ENCODE data around the gene C2CD3. TPM values are rescaled to one million over a fixed set of nuclear protein-coding genes. Genes with fewer than 3 reads are reported as not detected.

Gene C2CD3
- total RNA-seq, 1 donor from 2014 or later = 3.7 TPM

DNA sequence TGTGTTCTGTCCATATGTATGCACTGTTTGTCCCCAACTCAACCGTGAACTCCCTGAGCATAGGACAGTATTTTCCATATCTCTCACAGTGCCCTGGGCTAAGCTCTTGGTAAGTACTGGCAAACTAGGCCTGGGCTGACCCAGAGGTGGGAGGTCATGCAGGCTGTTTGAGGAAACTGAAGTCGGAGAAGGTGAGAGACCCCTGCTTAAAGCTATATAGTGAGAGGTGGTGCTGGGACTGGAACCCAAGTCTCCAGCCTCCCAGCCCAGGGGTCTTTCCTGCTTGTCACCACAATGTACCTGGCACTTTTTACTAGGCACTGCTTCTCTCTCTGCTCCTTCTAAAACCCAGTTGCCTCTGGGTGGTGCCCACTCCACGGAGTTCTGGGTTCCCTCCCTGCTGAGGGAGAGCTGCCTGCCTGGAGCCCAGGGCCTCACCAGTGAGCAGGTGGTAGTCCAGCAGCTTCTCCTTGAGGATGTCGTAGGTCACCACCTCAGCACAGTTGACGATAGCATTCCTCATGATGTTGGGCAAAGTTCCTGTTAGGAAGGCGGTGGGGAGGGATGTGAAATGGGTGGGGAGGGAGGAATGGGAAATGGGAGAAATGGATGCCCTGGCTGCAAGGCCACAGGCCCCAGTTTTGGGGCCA lies 166.6 kb downstream of the C2CD3 start:
- no peak overlapping the region for H3K4me3 ChIP-seq (ENCODE audit: low read depth, low read length)
- TF ChIP-seq, protein P1, sequence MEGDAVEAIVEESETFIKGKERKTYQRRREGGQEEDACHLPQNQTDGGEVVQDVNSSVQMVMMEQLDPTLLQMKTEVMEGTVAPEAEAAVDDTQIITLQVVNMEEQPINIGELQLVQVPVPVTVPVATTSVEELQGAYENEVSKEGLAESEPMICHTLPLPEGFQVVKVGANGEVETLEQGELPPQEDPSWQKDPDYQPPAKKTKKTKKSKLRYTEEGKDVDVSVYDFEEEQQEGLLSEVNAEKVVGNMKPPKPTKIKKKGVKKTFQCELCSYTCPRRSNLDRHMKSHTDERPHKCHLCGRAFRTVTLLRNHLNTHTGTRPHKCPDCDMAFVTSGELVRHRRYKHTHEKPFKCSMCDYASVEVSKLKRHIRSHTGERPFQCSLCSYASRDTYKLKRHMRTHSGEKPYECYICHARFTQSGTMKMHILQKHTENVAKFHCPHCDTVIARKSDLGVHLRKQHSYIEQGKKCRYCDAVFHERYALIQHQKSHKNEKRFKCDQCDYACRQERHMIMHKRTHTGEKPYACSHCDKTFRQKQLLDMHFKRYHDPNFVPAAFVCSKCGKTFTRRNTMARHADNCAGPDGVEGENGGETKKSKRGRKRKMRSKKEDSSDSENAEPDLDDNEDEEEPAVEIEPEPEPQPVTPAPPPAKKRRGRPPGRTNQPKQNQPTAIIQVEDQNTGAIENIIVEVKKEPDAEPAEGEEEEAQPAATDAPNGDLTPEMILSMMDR (IDR thresholded peaks at IDR 0.05; ENCODE audit: insufficient read depth, low read length, severe bottlenecking) = no peak
- no peaks in the 10 kb centered on the region for H3K36me3 ChIP-seq (ENCODE audit: control insufficient read depth, insufficient read depth, low read length)
- H3K27me3 ChIP-seq (ENCODE audit: control insufficient read depth, insufficient read depth, low read length) = no peaks in the 10 kb centered on the region
- DNase-seq (ENCODE audit: low read depth) (no peak), FAIRE-seq (no peak)

DNA sequence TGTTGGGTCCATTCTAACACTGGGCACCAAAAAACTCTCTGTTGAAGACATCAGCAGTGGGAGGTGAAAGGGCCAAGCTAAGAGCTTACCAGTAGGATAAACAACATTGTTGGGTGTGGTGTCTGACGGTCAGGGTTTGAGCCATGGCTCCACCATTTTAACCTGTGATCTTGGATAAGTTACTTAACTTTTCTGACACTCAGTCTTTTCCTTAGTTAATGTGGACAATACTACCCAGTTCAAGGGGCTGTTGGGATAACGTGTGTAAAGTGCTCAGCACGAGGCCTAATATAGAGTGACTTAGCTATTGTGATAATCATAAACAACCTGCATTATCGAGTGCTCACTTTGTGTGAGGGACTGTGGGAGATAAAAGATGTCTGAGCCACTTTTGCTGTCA lies 168.0 kb downstream of the C2CD3 start:
- FAIRE-seq (no peak), DNase-seq (ENCODE audit: low read depth) (no peak)
- TF ChIP-seq, protein P1 (IDR thresholded peaks at IDR 0.05; ENCODE audit: insufficient read depth, low read length, severe bottlenecking) = no peak

DNA sequence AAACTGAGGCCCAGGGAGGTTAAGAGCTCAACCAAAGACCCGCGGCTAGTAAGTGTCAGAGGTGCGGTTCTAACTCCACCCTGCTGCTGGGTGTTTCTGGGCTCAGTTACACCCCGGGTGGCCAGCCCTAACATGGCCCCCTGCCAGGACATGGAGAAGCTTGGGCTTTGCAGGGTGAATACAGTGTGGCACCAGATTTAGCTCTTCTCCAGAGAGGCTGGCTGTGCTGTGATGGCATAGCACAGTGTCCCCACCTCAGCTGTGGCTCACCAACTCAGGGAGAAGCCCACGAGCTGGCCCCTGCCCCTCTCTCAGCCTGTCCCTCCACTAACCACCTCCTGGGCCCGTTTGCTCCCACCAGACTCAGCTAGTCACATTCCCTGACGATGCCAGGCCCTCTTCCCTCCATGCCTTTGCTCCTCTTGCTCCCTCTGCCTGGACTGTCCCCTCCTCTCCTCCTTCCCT lies 168.9 kb downstream of the C2CD3 start:
- H3K27me3 ChIP-seq (ENCODE audit: control insufficient read depth, insufficient read depth, low read length) = no peaks in the 10 kb centered on the region
- no peaks in the 10 kb centered on the region for H3K36me3 ChIP-seq (ENCODE audit: control insufficient read depth, insufficient read depth, low read length)
- FAIRE-seq (no peak), DNase-seq (ENCODE audit: low read depth) (no peak)
- no peak overlapping the region for H3K4me3 ChIP-seq (ENCODE audit: low read depth, low read length)
- TF ChIP-seq, protein P1 (IDR thresholded peaks at IDR 0.05; ENCODE audit: insufficient read depth, low read length, severe bottlenecking) = no peak

More for the DNA sequence above, 168.0 kb downstream of the C2CD3 start:
- Histone ChIP-seq H3K4me3 (ENCODE audit: low read depth, low read length) (no peak overlapping the region), H3K27me3 (ENCODE audit: control insufficient read depth, insufficient read depth, low read length) (no peaks in the 10 kb centered on the region), H3K36me3 (ENCODE audit: control insufficient read depth, insufficient read depth, low read length) (no peaks in the 10 kb centered on the region)

DNA sequence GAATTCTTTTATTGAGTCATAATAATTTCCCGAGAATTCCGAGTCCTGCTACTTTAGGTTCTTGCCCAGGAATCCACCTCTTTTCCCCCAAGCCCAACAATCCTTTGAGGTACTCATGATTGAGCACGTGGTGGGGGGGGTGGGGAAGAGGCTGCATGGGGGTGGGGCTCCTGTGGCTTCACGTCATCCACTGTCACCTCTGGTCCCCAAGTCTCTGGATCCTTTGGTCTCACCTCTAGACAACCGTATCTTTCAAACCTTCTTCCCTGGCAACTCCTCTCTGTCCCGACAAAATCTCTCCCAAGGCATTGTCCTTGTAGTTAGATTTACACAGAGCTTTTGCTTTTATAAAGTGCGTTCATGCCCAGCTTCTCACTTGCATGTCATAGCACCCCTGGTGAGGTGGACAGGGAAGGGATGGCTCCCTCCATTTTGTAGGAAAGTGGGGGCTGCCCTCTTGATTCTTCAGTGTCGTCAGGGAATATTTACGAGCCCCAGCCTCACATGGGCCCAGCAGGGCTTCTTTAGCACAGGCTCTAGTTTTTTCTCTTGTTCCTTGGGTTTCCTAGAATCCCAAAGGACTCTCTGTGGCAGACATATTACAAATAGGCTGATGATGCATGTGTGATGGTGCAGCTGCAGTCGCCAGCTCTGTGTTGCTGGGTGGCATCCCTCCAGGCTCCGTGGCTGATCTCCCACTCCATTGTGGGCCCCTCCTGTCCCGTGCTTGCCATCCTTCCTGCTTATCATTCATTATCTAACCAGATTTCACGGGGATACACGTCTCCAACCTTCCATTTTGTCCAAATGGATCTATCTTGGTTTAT lies 170.3 kb downstream of the C2CD3 start:
- Histone ChIP-seq H3K36me3 (ENCODE audit: control insufficient read depth, insufficient read depth, low read length) (no peaks in the 10 kb centered on the region), H3K4me3 (ENCODE audit: low read depth, low read length) (no peak overlapping the region), H3K27me3 (ENCODE audit: control insufficient read depth, insufficient read depth, low read length) (no peaks in the 10 kb centered on the region)
- TF ChIP-seq, protein P1 (IDR thresholded peaks at IDR 0.05; ENCODE audit: insufficient read depth, low read length, severe bottlenecking) = no peak
- DNase-seq (ENCODE audit: low read depth) (no peak), FAIRE-seq (no peak)

DNA sequence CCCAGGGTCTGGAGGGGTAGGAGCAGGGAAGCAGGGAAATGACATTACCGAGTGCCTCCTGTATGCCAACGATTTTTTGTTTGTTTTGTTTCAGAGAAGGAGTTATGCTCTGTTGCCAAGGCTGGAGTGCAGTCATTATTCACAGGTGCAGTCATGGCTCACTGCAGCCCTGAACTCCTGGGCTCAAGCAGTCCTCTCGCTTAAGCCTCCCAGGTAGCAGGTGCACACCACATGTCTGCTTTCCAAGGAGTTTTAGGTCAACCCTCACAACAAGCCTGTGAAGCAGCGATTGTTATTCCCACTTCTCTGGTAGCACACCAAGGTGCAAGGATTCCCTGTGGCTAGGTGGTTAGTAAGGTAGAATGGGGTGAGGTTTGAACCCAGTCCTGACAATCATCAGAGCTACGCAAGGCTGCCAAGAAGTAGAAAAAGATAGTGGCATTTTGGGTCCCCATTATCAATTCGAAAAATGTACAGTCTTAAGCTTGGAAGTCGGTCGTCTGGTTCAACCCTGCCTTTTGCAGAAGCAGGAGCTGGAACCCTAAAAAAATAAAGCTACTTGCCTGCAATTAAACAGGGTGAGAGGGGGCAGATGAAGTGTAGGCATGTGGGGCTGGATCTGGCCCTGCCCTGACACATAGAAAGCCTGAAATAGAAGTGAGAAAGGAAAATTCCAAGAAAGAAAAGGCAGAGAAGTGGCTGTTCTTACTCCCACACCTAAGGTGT lies 171.1 kb downstream of the C2CD3 start:
- no peak for DNase-seq (ENCODE audit: low read depth)

More for the DNA sequence above, 171.1 kb downstream of the C2CD3 start:
- Histone ChIP-seq H3K36me3 (ENCODE audit: control insufficient read depth, insufficient read depth, low read length) (no peaks in the 10 kb centered on the region), H3K27me3 (ENCODE audit: control insufficient read depth, insufficient read depth, low read length) (no peaks in the 10 kb centered on the region), H3K4me3 (ENCODE audit: low read depth, low read length) (no peak overlapping the region)
- FAIRE-seq = no peak
- TF ChIP-seq, protein P1 (IDR thresholded peaks at IDR 0.05; ENCODE audit: insufficient read depth, low read length, severe bottlenecking) = no peak

All from bronchial epithelial cell (primary cell).